GM10847 (cell line): Measurements from ENCODE around the gene VSNL1.

ENCODE experiments used
- POLR2A ChIP-seq: IDR thresholded peaks from 2 replicates; pipeline ENCODE4 v1.6.1; 2011; ENCODE audit not compliant: insufficient read length; ENCODE audit errors: extremely low read depth

VSNL1 gene

DNA sequence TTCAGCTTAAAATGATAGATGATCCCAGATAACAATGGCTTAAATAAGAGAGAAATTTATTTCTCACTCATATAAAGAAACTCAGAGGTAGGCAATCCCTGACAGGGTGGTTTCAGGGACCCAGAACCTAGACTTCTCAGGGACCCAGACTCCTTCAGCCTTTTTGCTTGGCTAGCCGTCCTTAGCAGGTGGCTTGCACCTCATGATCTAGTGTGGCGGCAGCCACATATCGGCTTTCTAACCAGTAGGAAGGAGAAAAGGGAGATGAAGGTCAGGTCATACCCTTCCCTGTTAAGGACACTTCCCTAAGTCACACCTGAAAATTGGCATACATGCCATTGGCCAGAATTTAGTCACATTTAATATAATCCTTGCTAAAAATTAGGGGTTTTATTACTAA, 18.4 kb downstream of the VSNL1 start:
- TF ChIP-seq POLR2A: no peak

GRCh38 chr2:17571681-17572080, 31.2 kb downstream of the VSNL1 start:
- no peak for TF ChIP-seq POLR2A

DNA sequence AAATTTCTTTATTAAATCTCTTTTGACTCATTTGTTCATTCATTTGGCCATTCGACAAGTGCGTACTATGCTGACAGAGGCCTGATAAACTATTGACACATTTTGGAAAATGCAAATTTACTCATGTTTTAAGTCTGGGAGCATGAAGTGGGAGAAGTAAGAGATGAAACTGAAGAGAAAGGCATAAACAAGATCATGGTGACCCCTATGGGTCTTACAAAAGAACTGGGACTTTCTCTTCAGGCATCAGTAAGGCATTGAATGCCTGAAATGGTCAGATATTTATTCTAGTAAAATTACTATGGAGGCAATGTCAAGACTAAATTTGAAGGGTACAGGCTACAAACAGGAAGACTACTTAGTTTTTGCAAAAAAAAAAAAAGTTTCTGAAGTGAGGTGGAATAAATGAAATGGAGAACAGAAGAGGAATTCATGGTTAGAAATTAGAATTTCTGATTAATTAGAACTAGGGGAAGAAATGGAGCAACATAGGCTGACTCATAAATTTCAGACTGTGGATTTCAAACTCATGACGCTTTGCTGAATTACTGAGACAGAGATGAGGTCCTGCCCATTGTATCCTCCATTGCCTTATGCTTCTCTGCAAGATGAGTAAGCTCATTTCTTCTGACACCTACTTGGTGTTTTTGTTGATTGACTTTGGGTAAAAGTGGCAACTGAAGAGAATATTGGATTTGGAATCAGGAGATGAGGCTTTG, 32.7 kb downstream of the VSNL1 start:
- TF ChIP-seq POLR2A: no peak

DNA sequence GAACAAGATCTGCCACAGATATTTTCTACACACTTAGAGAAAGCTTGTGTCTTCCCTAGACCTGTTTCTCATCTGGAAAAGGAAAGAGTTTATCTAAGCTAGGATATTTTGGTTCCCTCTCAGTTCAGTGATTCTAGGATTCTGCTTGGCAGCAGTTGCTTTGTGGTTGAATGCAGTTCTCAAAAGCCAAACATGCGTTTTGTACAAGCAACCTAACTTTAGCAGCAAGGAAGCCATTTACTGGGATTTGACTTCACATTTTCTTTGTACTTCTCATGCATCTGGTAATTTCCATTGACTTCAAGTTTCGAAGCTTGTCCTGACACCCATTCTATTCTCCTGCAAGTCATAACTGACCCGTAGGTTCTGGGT, 33.3 kb downstream of the VSNL1 start:
- no peak for TF ChIP-seq POLR2A

- no peak for TF ChIP-seq POLR2A
Observed at GRCh38 chr2:17574406-17575073, 34.0 kb downstream of the VSNL1 start.

GRCh38 chr2:17576802-17577201, 36.3 kb downstream of the VSNL1 start:
- no peak for TF ChIP-seq POLR2A

DNA sequence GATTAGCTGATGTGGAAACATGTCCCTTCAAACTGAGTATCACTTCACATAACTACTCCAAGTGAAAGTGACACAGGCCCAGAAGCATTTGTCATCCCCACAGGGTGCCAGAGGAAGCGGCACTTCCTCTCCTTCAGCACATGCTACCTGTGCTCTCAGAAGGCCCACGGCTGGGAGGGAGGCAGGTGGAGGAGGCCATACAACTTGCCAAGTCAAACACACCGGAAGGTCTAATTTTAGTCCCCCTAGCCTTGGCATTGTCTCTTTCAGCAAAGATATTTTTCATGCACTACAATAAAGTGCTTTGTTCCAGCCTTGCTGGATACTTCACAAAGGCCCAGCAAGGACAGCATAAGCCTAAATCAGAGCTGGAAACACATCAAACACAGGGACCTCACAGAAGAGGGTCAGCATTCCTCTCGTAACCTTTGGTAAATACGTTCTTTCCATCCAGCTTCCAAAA, 38.0 kb downstream of the VSNL1 start:
- no peak for TF ChIP-seq POLR2A

DNA sequence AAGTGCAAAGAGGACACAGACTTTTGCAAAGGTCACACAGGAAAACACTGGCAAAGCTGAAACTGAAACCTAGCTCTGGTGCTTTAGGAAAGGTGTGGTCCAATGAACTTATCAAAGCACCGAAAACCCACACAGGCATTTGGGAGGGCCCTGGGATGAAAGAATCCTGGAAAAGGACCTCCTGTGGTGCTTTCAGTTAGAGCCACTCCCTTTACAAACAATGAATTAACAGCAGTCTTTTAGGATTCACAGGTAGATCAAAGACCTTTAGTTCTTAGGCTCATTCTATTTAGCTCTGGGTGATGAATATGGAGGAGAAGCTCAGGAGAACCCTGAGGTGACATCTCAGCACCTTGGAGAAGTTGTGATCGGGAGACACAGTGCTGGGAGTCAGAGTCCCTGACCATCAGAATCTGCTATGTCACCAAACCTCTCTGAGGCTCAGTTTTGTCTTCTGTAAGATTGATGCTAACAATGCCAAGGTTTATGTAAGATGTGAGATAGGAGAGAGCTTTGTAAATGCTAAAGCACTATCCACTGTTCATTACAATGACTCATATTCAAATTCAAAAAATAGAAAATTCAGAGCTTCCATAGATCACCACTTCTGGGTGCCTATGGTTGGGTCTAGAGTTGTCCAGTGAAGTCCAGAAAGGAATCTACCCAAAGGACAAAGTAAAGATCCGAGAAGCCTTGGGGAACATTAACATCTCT, 39.3 kb downstream of the VSNL1 start:
- TF ChIP-seq POLR2A: no peak

- TF ChIP-seq POLR2A: no peak
Observed at GRCh38 chr2:17580319-17580715, 39.8 kb downstream of the VSNL1 start.

DNA sequence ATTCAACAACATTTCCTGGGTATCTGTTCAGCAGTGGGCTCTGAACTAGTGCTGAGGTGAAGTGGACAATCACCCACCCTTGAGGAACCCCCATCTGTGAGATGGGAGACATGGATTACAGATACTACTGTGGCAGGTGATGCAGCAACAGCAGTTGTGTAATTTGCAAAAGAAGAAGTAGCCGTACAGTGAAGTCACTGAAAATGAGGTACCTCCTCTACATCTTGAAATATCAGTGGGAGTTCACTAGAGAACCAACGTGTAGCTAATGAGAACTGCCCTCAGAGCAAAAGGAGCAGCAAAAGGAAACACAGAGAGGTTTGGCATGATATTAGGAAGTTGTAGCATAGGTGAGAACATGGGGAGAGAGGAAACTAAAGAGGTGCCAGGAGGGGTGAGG, 41.3 kb downstream of the VSNL1 start:
- TF ChIP-seq POLR2A: no peak

DNA sequence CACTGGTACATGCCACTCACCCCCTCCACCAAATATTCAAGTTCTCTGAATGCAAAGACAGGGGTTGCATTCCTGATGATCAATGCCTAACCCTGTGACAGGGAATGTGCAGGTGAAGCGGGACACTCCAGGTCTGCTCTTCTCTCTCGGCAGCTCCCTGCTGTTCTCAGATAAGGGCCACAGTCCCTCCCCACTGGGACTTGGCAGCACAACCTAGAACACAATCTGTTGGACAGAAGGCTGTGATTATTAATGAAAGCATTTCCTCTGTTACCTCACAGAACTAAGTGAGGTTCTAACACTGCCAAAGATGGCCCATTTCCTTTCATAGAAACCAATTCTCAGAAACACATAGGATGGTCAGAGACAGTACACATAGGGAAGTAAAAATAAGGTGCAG, 42.7 kb downstream of the VSNL1 start:
- no peak for TF ChIP-seq POLR2A

GRCh38 chr2:17583646-17584045, 43.1 kb downstream of the VSNL1 start:
- TF ChIP-seq POLR2A: no peak

DNA sequence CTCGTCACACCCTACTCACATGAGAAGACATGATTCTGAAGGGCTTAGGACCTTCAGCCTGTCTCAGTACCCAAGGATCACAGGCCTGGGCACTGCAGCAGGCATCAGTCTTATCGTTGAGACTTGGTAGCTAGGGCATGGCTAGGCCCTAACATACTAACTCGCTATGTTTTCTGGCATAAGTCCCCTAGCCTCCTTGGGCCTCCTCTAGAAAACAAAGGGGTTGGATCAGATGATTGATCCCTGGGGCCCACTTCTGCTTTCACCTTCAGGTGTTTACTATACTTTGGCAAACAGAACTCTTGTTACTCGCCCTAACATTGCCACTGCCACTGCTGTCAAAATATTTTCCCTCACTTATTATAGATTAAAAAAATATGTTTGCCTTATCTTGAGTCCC, 44.2 kb downstream of the VSNL1 start:
- TF ChIP-seq POLR2A: no peak

DNA sequence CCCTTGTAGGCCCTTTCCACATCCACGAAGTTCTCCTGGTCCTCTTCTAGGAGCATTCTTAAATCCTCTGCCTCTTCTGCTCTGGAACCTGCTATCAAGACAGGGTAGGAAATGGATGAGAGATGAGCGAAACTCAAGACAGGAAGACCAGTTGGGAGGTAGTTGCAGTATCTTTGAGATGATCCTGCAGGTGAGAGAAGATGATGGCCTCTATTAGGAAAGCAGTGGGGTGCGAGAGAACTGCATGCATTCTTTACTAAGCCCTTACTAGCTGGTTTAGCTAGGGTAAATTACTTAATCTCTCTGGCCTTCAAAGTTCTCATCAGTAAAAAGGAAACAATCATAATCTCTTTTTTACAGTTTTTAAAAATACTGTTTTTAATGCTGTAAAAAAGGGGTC, 47.0 kb downstream of the VSNL1 start:
- TF ChIP-seq POLR2A: no peak

- TF ChIP-seq POLR2A: no peak
Observed at GRCh38 chr2:17588031-17588430, 47.5 kb downstream of the VSNL1 start.

DNA sequence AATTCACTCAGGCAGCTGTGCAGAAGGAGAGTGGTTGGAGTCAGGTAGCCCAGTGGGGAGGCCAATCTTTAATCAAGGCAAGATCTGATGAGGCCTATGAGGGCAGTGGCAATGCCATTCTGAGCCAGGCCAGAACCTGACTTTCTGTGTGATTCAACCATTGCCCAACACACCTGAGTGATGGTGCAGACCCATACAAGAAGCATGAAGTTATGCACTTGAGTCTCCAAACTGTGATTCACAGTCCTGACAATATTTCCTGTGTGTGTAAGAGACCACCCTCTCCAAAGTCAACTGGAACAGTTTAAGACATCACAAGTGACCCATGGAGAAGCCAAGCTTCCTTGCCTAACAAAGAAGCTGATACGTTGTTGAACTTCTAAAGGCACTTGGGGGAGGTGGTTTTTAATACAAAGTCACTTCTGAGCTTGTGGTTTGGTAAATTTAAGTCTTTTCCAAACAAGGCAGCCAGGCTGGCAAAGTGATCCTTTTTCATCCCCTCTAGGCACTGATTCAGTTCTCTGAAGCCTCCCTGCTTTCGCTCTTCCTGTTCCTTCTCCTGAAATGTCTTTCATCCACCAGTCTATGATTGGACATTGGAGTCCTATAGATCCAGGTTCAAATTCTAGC, 49.0 kb downstream of the VSNL1 start:
- no peak for TF ChIP-seq POLR2A
